Left renal pelvis (tissue), 4 donors: ENCODE data around the gene FLRT1. TPM values are rescaled to one million over a fixed set of nuclear protein-coding genes. Genes with fewer than 3 reads are reported as not detected.

Experiments used
- DNase-seq, 4 donors: peaks; one replicate each; pipeline ENCODE4 v3.0.0-alpha.2; 2013; ENCODE audit warnings: low read depth in 4 of 4, low spot score in 3 of 4
- polyA plus RNA-seq, 4 donors: library from polyadenylated mRNA; unstranded; fragments of 120-200 nt; gene quantifications; one replicate each; pipeline ENCODE4 v1.2.1, GENCODE V29; 2013; ENCODE audit not compliant: insufficient read length in 4 of 4

Gene FLRT1
- polyA plus RNA-seq, 4 donors = 2.1 to 5.5 (median 3.5) TPM

- no peak for DNase-seq
These were observed 48.6 kb downstream of the FLRT1 start for GRCh38 chr11:64084146-64084950.

- peak in 1 of 4 donors; percentile 64 for DNase-seq
These were observed 49.4 kb downstream of the FLRT1 start for GRCh38 chr11:64084951-64085710.

Other genes starting within 250 kb of the FLRT1 start
- gene SPINDOC, start 222.5 kb upstream of the FLRT1 start, polyA plus RNA-seq = 10 to 100 TPM; 26.7 to 43.9 (median 27.1) TPM
- 10 to 100 TPM; 25.7 to 41.3 (median 36.5) TPM for gene MARK2, start 196.8 kb upstream of the FLRT1 start, polyA plus RNA-seq
- 10 to 100 TPM; 10.5 to 14.5 (median 11.6) TPM for gene RCOR2, start 118.8 kb upstream of the FLRT1 start, polyA plus RNA-seq
- 10 to 100 TPM; 19.3 to 39.8 (median 32.1) TPM for gene NAA40, start 96.9 kb upstream of the FLRT1 start, polyA plus RNA-seq
- gene COX8A, start 61.3 kb upstream of the FLRT1 start, polyA plus RNA-seq = 100 to 1,000 TPM; 150 to 327 (median 212) TPM
- gene OTUB1, start 49.5 kb upstream of the FLRT1 start, polyA plus RNA-seq = 100 to 1,000 TPM in 2 of 4 donors, 10 to 100 TPM in 2; 67.1 to 112 (median 101) TPM
- 10 to 100 TPM; 14.9 to 17.8 (median 15.3) TPM for gene MACROD1, start 130.2 kb downstream of the FLRT1 start, polyA plus RNA-seq
- gene STIP1, start 150.2 kb downstream of the FLRT1 start, polyA plus RNA-seq = 100 to 1,000 TPM; 125 to 232 (median 205) TPM
- 1 to 10 TPM; 3.4 to 7.2 (median 5.6) TPM for gene FERMT3, start 170.8 kb downstream of the FLRT1 start, polyA plus RNA-seq
- gene TRPT1, start 190.3 kb downstream of the FLRT1 start, polyA plus RNA-seq = 10 to 100 TPM; 25.7 to 56.1 (median 40.1) TPM
- 10 to 100 TPM; 13.2 to 32.7 (median 19.1) TPM for gene NUDT22, start 190.3 kb downstream of the FLRT1 start, polyA plus RNA-seq
- gene DNAJC4, start 194.6 kb downstream of the FLRT1 start, polyA plus RNA-seq = 10 to 100 TPM; 44.9 to 85.8 (median 59.1) TPM
- 100 to 1,000 TPM in 2 of 4 donors, 10 to 100 TPM in 2; 82.6 to 115 (median 99.9) TPM for gene VEGFB, start 198.7 kb downstream of the FLRT1 start, polyA plus RNA-seq
- 10 to 100 TPM; 61.0 to 99.2 (median 86.6) TPM for gene FKBP2, start 205.2 kb downstream of the FLRT1 start, polyA plus RNA-seq
- 10 to 100 TPM; 54.4 to 90.9 (median 69.8) TPM for gene PPP1R14B, start 211.0 kb downstream of the FLRT1 start, polyA plus RNA-seq
- gene PLCB3, start 215.6 kb downstream of the FLRT1 start, polyA plus RNA-seq = 10 to 100 TPM; 12.4 to 17.1 (median 13.7) TPM
- 10 to 100 TPM; 42.1 to 69.9 (median 48.3) TPM for gene BAD, start 248.7 kb downstream of the FLRT1 start, polyA plus RNA-seq
- 10 to 100 TPM; 27.4 to 48.6 (median 30.6) TPM for gene GPR137, start 249.9 kb downstream of the FLRT1 start, polyA plus RNA-seq